ENCODE results near the gene MACC1.
"Not testable (repeated sequence)": the region's sequence is repeated elsewhere in the genome, so short reads cannot be mapped to it uniquely, and the experiment has no call there.

Gene MACC1

DNA sequence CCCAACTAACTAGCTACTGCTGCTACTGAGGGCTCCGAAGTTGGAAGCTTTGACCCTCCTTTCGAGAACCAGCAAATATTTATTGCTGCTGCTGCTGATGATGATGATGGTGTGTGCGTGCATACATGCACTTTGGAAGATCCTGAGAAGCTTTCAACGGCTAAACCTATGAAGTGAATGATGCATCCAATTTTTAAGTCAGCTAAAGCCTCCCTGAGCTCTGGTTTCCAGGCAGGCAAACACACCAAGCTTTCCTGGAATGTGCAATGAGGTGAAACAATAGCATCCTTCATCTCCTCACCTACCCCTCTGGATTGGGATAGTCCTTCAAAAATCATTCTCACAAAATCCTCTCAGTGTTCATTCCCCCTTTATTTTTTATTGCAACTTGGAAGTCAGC is 13.9 kb downstream of the MACC1 start:
- DNase-seq = no peak

DNA sequence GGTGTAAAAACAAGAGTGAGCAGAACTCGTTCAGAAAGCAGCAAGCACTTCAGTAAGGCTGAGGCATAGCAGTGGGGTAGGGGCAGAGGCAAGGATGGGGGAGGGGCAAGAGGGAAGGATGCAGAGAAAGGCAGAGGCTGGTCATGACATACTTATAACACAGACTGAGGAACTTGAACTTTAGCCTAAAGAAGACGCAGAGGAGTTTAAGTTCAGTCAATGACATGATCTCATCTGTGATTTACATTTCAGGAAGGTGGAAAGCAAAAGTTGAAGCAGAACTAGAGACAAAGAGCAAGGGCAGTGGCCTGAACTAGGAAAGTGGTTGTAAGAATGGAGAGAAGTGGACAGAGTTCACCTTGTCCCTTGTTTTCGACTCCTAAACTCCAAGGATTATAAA is 15.8 kb downstream of the MACC1 start:
- DNase-seq = no peak

- DNase-seq = no peak
Measured at GRCh38 chr7:20200971-20201370, 16.2 kb downstream of the MACC1 start.

DNA sequence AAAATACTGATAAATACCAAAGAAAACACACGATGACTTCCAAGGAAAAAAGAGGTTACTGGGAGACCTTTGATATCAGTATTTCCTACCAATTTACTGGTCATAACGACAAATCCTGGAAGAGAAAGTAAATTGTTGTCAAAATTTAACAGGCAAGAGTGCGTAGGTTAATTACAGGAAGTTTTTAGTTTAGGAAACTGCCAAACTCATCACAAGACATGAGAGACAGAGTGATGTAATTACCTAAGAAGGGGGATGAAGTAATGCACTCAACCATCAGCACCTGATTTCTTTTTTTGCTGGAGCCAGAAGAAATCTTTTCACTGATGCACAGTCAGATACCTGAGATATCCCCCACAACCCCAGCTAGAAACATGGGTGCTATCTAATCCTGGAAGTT is 16.8 kb downstream of the MACC1 start:
- no peak for DNase-seq

GRCh38 chr7:20199015-20199737 is 18.0 kb downstream of the MACC1 start:
- DNase-seq = no peak

DNA sequence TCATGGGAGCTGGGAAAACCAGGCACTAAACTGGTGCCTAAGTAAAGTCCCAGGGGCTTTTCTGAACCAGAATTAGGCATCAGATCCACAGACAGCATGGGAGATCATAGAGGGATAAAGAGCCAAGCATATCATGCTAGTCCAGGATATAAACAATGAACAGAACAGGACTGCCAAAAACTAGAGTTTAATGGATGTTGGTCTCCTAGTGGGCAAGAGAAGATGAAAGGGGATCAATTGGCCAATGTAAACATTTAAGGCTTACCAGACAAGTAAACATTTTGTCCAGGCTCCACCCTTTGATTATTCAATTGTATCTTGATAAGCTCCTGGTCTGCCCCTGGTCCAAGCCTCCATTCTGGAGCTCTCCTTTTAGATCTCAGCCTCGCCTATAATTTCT is 18.9 kb downstream of the MACC1 start:
- DNase-seq = no peak

DNA sequence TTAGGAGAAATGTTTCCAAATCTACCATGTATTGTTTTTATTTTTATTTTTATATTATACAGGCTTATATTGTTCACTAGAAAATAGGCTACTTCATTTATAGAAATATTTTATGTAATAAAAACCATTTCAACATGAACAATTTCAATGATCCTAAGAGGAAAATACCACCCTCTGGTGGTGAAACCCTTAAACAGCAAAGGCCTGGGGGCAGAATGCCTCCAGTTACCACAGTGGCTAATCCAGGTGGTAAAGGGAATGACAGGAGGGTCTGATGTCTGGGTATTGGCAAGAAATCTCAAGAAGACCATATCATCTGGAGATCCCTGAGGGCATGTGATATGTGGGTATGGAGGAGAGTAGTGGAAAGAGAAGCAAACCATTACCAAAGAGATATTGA is 19.3 kb downstream of the MACC1 start:
- no peak for DNase-seq

DNA sequence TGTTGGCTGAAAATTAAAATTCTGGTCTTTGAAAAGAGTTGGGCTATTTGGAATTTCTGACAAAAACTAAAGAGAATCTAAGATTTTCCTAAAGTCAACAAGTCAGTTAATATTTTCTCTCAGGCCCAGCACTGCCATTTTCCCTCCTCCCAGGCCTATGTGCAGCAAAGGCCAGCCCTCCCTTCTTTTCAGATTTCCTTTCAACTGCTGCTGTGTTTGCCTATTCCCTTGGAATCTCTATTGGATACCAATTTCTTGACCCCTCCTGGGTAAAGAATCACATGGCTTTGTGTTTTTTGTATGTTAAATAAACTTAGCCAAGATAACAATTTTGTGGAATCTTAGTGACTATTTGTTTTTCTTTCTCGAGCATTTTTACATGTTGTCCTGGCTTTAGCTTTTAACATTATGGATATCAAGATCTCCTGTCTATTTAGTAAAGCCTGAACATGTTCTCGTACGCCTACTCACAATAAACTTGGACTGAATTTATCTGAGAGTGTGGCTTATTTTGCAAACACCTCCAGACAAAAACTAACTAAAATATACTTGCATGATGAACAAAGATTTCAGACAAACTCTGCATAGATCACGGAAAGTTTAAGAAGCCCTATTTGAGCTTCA is 19.9 kb downstream of the MACC1 start:
- no peak for DNase-seq

DNA sequence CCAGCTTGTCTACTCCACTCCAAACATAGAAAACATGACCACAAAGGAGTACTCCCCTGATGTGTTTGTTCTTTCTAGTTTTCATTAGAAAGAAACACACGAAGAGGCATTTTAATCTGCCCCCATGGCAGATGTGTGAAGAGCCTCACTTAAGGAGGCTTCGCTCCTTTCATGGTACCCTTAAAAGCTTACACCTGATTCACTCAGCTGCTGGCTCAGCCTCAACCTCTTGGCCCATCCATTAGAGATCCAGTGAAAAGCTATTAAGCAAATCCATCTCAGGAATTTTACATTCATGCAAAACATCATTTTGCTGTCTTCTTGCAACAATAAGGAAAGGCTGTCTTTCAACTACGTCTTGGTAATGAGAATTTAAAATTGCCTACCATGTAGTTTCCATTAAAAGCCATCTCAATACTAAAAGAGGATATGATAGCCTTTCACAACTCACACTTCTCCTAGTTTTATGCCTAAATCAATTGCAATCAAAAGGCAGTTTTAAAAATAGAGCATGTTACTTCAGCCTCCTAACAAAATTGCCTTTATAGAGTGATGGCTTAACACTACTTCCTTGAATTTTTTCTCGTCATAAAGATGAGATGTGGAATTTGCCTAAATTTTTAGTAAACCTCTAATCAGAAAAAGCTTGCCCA is 22.7 kb downstream of the MACC1 start:
- DNase-seq = no peak

DNA sequence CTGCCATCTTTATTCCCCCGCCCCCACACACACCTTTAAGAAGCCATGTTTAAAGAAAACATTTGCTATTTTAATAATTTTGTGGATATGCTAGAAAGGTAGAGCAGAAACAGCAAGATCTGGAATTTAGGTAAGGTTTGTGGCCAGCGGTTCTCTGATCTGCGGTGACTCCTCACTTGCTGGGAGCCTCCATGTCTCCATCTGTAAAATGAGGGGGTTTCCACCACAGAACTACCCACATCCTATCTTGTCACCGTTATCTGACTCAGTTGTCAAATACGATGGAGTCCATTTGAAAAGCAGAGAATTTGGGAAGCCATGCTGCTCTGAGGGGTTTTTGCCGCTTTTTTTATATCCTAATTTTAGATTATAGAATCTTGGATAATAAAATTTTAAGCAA is 23.3 kb downstream of the MACC1 start:
- DNase-seq = no peak

DNA sequence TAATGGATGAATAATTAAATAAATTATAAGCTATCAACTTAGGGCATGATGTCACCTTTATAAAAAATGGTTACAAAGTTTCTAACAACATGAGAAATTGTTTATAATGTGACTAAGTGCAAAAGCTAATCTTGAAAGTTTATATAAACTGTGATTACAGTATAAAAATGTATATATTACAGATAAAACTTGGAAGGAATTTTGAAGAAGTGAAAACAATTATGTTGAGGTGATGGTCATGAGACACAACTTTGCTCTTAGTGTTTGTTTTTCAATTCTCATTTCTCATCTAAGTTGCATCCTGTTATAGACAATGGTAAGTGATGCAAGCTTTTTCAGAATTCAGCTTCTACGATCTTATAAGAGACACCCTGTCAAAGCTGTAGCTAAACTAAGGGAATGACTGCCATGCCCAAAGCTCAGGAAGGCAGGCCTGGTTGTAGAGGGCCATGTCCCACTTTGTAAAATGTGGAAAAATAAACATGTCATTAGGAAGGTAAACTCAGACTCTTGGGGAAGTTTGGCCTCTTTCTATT is 23.9 kb downstream of the MACC1 start:
- no peak for DNase-seq

GRCh38 chr7:20191391-20191869 is 25.8 kb downstream of the MACC1 start:
- DNase-seq = no peak

- no peak for DNase-seq
Measured at GRCh38 chr7:20190560-20191390, 26.4 kb downstream of the MACC1 start.

GRCh38 chr7:20189852-20190251 is 27.3 kb downstream of the MACC1 start:
- DNase-seq = no peak

DNA sequence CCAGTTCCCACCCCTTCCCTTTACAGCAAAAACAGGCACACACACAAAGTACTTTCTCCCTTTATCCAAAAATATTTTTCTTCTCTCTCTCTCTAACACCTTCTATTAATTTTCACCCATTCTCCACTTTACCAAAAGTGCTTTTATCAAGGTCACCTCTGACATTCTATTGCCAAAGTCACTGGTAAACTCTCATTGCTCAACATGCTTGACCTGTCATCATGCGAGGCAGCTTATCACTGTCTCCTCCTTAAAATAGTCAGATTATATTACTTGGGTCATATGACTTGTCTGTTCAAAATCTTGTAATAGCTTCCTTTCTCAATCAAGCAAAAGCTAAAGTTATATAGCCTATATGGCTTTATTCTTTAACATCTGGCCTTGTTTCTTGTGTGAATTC is 28.6 kb downstream of the MACC1 start:
- DNase-seq = no peak

- DNase-seq = not testable (repeated sequence)
Measured at GRCh38 chr7:20187850-20188249, 29.3 kb downstream of the MACC1 start.

DNA sequence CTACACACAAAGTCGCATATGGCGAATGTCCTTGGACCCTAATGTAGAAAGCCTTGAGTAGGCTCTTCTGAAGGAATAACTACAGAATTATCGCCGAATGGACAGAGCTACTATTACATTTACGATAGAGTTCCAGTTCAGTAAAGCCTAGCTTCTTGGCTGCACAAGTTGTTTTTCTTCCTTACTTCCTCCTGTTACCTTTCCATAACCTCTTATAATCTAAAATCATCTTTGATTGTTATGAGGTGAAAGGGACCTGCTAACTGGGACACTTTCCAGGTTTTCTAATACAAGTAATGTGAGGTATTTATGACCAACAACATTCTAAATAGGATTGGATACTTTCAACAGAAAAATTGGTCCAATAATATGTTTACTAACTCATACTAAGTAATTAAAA is 31.2 kb downstream of the MACC1 start:
- DNase-seq = no peak

DNA sequence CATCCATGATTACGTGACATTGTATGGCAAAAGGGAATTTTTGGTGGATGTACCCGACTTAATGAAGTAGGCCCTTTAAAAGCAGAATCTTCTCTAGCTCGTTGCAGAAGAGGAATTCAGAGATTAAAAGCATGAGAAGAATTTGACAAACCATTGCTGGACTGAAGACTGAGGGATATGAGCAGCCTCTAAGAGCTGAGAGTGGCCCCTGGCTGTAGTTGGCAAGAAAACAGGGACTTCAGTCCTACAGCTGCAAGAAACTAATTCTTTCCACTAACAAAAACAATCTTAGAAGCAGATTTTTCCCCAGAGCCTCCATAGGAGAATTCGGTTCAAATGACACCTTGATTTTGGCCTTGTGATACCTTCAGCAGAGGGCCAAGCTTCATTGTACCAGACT is 34.1 kb downstream of the MACC1 start:
- no peak for DNase-seq

DNA sequence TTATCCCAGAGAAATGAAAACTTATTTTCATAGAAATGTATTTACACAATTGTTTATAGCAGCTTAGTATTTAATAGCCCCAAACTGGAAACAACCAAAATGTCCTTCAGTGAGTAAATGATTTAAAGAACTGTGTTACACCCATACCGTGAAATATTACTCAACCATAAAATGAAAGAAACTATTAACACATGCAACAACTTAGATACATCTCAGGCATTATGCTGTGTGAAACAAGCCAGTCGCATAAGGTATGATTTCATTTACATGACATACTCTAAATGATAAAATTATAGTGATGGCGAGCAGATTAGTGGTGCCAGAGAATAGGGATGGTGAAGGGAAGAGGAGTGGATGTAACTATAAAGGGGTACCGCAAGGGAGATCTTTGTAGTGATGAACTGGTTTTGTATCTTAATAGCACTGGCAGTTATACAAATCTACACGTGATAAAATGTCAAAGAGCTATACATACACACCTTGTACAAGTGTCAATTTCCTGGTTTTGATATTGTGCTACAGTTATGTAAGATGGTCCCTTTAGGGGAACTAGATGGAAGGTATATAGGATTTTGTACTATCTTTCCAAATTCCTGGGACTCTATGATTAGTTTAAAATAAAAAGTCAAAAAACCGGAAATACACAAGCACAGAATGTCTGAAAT is 40.5 kb downstream of the MACC1 start:
- no peak for DNase-seq

- no peak for DNase-seq
Measured at GRCh38 chr7:20173828-20174227, 43.4 kb downstream of the MACC1 start.

DNA sequence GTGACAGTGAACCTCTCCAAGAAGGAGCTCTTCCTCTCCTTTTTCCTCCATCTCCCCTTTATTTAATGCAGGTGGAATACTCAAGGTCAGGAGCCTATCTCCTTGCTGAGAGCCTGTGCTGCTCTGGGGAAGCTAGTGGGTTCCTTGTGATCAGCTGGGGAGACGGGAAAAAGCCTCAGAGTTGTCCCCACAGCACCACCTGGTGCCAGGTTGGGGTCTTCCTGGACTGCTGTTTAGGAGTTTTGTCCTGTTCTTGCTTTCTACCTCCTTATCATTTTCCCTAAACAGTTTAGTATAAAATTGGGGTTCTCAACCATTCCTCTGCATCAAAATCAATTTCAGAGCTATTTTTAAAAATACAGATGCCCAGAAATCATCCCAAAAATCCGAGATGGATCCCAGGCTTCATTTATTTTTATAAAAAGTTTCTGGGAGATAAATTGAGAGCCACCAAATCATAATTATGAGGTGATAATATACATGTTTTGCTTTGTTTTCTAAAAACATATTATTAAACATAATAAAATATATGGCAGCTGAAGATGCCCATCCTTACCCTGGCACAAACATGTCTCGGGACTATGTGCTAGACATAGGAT is 44.3 kb downstream of the MACC1 start:
- no peak for DNase-seq

DNA sequence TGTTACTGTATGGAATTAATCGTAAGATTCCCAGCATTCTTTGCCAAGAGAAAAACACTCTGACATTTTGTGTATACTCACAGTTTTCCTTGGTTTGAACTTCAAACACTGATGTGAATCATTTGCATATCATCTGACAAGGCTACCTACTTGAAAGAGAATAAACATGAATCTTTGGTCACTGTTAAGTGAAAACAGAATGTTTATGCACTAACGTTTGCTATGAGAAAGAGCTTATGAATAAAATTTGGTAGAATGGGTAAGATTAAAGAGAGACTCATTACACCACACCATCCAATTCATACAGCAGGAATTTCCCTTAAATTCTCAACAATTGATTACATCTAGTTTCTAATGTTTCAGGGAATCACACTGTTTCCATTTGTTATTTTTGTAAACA is 46.6 kb downstream of the MACC1 start:
- DNase-seq = no peak
